NB4 (cell line): ENCODE data around the gene IER3IP1.

Experiments
- POLR2A ChIP-seq: IDR thresholded peaks from 2 replicates; pipeline ENCODE4 v1.6.1; 2011; ENCODE audit warnings: mild to moderate bottlenecking; ENCODE audit not compliant: insufficient read length; ENCODE audit errors: extremely low read depth
- TF ChIP-seq, protein P1 (sequence below): IDR thresholded peaks from one replicate; pipeline ENCODE4 v1.5.1; 2012; ENCODE audit warnings: low read depth, low read length

DNA sequence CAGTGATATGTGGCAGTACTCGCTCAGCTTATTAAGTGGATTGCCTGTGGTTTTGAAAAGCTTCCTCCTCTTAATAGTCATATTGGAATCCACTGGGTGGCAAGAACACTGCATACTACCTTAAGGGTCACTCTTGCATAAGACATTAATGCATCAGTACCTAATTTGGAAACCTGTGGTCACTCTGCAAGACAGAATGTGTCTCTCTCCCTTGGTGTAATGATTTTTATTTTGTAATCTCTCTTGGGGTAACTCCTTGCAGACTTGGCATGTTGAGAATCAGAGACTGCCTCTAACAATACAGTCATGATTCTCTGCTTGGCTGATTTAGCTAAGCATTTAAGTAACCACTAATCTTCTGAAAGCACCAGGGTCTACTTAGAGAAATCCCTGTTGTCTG is 33.0 kb upstream of the IER3IP1 start:
- TF ChIP-seq POLR2A = no peak
- TF ChIP-seq, protein P1, sequence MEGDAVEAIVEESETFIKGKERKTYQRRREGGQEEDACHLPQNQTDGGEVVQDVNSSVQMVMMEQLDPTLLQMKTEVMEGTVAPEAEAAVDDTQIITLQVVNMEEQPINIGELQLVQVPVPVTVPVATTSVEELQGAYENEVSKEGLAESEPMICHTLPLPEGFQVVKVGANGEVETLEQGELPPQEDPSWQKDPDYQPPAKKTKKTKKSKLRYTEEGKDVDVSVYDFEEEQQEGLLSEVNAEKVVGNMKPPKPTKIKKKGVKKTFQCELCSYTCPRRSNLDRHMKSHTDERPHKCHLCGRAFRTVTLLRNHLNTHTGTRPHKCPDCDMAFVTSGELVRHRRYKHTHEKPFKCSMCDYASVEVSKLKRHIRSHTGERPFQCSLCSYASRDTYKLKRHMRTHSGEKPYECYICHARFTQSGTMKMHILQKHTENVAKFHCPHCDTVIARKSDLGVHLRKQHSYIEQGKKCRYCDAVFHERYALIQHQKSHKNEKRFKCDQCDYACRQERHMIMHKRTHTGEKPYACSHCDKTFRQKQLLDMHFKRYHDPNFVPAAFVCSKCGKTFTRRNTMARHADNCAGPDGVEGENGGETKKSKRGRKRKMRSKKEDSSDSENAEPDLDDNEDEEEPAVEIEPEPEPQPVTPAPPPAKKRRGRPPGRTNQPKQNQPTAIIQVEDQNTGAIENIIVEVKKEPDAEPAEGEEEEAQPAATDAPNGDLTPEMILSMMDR = no peak
